Pulmonary artery endothelial cell (primary cell): ENCODE measurements around the gene CDH4. TPM values are rescaled to one million over a fixed set of nuclear protein-coding genes. Genes with fewer than 3 reads are reported as not detected.

ENCODE experiments used
- DNase-seq: peaks from one replicate; pipeline ENCODE4 v3.0.0-alpha.2; 2011; ENCODE audit warnings: low read depth, low spot score
- total RNA-seq: library from RNA; depleted of rRNA; stranded (reverse); fragments of >200 nt; gene quantifications from 2 replicates; pipeline ENCODE4 v1.2.3, GENCODE V29; 2014

CDH4 gene
- total RNA-seq, 1 donor from 2014 or later = 7.5 TPM

GRCh38 chr20:61555566-61555965, 303.5 kb downstream of the CDH4 start:
- DNase-seq = no peak

- no peak for DNase-seq
Measured at GRCh38 chr20:61556111-61556510, 304.1 kb downstream of the CDH4 start.

GRCh38 chr20:61556673-61557072, 304.6 kb downstream of the CDH4 start:
- DNase-seq = no peak

GRCh38 chr20:61557621-61558020, 305.6 kb downstream of the CDH4 start:
- no peak for DNase-seq

- DNase-seq = no peak
Measured at GRCh38 chr20:61558726-61559125, 306.7 kb downstream of the CDH4 start.

- DNase-seq = no peak
Measured at GRCh38 chr20:61559706-61560315, 307.8 kb downstream of the CDH4 start.

GRCh38 chr20:61560361-61560853, 308.3 kb downstream of the CDH4 start:
- no peak for DNase-seq

- DNase-seq = no peak
Measured at GRCh38 chr20:61561111-61561830, 309.2 kb downstream of the CDH4 start.

- DNase-seq = no peak
Measured at GRCh38 chr20:61562491-61562890, 310.4 kb downstream of the CDH4 start.

- DNase-seq = no peak
Measured at GRCh38 chr20:61562897-61563504, 310.9 kb downstream of the CDH4 start.

GRCh38 chr20:61564628-61565027, 312.6 kb downstream of the CDH4 start:
- no peak for DNase-seq

- no peak for DNase-seq
Measured at GRCh38 chr20:61565791-61566190, 313.7 kb downstream of the CDH4 start.

GRCh38 chr20:61566691-61567090, 314.6 kb downstream of the CDH4 start:
- no peak for DNase-seq

GRCh38 chr20:61567204-61567603, 315.1 kb downstream of the CDH4 start:
- no peak for DNase-seq

GRCh38 chr20:61569825-61570224, 317.8 kb downstream of the CDH4 start:
- no peak for DNase-seq

- DNase-seq = no peak
Measured at GRCh38 chr20:61570646-61571195, 318.7 kb downstream of the CDH4 start.

GRCh38 chr20:61571221-61571620, 319.2 kb downstream of the CDH4 start:
- no peak for DNase-seq

- no peak for DNase-seq
Measured at GRCh38 chr20:61571916-61572711, 320.1 kb downstream of the CDH4 start.

GRCh38 chr20:61572789-61573188, 320.7 kb downstream of the CDH4 start:
- no peak for DNase-seq

- no peak for DNase-seq
Measured at GRCh38 chr20:61573415-61574305, 321.6 kb downstream of the CDH4 start.
